Nephron progenitor cell (in vitro differentiated cells): ENCODE measurements around the gene LIN37.

Source experiments
- DNase-seq: peaks from one replicate; pipeline ENCODE4 v3.0.0; 2021
- H3K27ac Mint-ChIP-seq: 2 replicates; pipeline ENCODE4 v1.8.0; 2021; ENCODE audit warnings: mild to moderate bottlenecking, moderate library complexity, mixed read lengths
- H3K27me3 Mint-ChIP-seq: 2 replicates; pipeline ENCODE4 v1.8.0; 2021; ENCODE audit warnings: mild to moderate bottlenecking, low read depth, mixed read lengths; ENCODE audit not compliant: poor library complexity
- H3K36me3 Mint-ChIP-seq: 2 replicates; pipeline ENCODE4 v1.8.0; 2021; ENCODE audit warnings: low read depth, mixed read lengths
- H3K4me1 Mint-ChIP-seq: 2 replicates; pipeline ENCODE4 v1.8.0; 2021; ENCODE audit warnings: mixed read lengths
- H3K4me3 Mint-ChIP-seq: 2 replicates; pipeline ENCODE4 v1.8.0; 2021; ENCODE audit warnings: mild to moderate bottlenecking, moderate library complexity, mixed read lengths
- H3K9me3 Mint-ChIP-seq: 2 replicates; pipeline ENCODE4 v1.8.0; 2021; ENCODE audit warnings: mild to moderate bottlenecking, moderate library complexity, mixed read lengths
- TF ChIP-seq, protein P1 (sequence below): fragments of 200-600 bp; sonication (generic); IDR thresholded peaks from 2 replicates; pipeline ENCODE4 v1.5.0; 2021; ENCODE audit warnings: antibody characterized with exemption

Gene LIN37

DNA sequence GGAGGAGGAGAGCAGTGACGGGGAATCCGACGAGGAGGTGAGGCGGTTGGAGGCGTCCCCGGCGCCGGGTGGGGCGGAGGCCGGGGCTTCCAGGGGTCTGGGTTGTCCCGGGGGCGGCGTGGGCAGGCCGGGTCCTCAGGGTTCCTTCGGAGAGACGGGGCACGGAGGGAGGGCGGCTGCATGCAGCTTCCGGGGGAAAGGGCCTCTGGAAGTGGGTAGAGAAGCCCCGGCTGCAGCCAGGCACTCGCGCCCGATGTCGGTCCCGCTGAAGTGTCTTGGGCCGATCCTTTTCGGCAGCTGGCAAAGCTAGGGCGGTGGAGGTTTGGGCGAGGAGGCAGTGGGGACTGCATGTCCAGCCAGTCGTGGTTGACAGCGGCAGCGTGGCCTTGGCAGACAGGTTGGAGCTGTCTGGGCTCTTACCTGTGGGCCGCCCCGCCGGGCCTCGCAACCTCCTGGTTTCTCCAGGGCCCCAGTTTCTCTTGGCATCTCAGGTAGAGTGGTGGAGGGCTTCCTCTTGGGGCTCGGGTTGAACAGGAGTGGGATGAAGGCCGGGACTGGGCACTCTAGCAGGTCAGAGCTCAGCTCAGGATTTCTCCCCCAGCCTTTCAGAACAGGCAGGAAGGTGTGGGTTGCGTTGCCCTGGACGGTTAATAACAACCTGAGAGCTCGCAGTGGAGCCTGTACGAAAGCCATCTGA is 29.9 kb upstream of the LIN37 start:
- peak overlapping the region; percentile 93 for H3K4me3 Mint-ChIP-seq
- peaks cover 35% of the 10 kb centered on the region for H3K4me1 Mint-ChIP-seq
- peaks cover 26% of the 10 kb centered on the region for H3K27me3 Mint-ChIP-seq
- TF ChIP-seq, protein P1, sequence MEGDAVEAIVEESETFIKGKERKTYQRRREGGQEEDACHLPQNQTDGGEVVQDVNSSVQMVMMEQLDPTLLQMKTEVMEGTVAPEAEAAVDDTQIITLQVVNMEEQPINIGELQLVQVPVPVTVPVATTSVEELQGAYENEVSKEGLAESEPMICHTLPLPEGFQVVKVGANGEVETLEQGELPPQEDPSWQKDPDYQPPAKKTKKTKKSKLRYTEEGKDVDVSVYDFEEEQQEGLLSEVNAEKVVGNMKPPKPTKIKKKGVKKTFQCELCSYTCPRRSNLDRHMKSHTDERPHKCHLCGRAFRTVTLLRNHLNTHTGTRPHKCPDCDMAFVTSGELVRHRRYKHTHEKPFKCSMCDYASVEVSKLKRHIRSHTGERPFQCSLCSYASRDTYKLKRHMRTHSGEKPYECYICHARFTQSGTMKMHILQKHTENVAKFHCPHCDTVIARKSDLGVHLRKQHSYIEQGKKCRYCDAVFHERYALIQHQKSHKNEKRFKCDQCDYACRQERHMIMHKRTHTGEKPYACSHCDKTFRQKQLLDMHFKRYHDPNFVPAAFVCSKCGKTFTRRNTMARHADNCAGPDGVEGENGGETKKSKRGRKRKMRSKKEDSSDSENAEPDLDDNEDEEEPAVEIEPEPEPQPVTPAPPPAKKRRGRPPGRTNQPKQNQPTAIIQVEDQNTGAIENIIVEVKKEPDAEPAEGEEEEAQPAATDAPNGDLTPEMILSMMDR, result no peak
- peaks cover 10% of the 10 kb centered on the region for H3K36me3 Mint-ChIP-seq
- DNase-seq, result peak; percentile 57
- no peaks in the 10 kb centered on the region for H3K9me3 Mint-ChIP-seq
- peak overlapping the region; percentile 66 for H3K27ac Mint-ChIP-seq

DNA sequence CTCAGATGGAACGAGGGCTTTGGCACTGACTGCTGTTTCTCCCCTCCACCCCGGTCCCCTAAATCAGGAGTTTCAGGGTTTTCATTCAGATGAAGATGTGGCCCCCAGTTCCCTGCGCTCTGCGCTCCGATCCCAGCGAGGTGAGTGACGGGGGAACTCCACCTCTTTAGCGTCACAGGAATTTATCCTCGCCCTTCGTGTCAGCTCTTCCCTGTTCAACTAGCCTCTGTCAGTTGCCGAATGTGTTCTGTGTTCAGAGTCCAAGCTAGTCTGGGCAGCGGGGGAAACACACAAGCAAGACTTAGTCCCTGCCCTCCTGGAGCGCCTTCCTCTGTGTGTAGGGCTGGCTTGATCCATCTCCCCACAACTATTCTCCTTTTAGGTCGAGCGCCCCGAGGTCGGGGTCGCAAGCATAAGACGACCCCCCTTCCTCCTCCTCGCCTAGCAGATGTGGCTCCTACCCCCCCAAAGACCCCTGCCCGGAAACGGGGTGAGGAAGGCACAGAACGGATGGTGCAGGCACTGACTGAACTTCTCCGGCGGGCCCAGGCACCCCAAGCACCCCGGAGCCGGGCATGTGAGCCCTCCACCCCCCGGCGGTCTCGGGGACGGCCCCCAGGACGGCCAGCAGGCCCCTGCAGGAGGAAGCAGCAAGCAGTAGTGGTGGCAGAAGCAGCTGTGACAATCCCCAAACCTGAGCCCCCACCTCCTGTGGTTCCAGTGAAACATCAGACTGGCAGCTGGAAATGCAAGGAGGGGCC is 28.8 kb upstream of the LIN37 start:
- Mint-ChIP-seq H3K9me3 (no peaks in the 10 kb centered on the region), H3K4me3 (peak overlapping the region; percentile 93), H3K27me3 (peaks cover 16% of the 10 kb centered on the region), H3K4me1 (peaks cover 33% of the 10 kb centered on the region), H3K36me3 (peaks cover 16% of the 10 kb centered on the region), H3K27ac (no peak overlapping the region)
- DNase-seq, result no peak
- TF ChIP-seq, protein P1, result no peak

DNA sequence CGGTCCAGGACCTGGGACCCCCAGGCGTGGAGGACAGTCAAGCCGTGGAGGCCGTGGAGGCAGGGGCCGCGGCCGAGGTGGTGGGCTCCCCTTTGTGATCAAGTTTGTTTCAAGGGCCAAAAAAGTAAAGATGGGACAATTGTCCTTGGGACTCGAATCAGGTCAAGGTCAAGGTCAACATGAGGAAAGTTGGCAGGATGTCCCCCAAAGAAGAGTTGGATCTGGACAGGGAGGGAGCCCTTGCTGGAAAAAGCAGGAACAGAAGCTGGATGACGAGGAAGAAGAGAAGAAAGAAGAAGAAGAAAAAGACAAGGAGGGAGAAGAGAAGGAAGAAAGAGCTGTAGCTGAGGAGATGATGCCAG is 28.2 kb upstream of the LIN37 start:
- Mint-ChIP-seq H3K4me1 (peaks cover 27% of the 10 kb centered on the region), H3K9me3 (no peaks in the 10 kb centered on the region), H3K4me3 (peak overlapping the region; percentile 24), H3K27ac (no peak overlapping the region), H3K27me3 (peaks cover 13% of the 10 kb centered on the region), H3K36me3 (peaks cover 16% of the 10 kb centered on the region)
- DNase-seq, result no peak
- TF ChIP-seq, protein P1, result no peak

DNA sequence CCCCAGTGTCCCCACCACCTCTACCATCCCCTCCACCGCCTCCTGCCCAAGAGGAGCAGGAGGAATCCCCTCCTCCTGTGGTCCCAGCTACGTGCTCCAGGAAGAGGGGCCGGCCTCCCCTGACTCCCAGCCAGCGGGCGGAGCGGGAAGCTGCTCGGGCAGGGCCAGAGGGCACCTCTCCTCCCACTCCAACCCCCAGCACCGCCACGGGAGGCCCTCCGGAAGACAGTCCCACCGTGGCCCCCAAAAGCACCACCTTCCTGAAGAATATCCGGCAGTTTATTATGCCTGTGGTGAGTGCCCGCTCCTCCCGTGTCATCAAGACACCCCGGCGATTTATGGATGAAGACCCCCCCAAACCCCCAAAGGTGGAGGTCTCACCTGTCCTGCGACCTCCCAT is 27.7 kb upstream of the LIN37 start:
- H3K9me3 Mint-ChIP-seq, result no peaks in the 10 kb centered on the region
- no peak overlapping the region for H3K27ac Mint-ChIP-seq
- peaks cover 13% of the 10 kb centered on the region for H3K27me3 Mint-ChIP-seq
- TF ChIP-seq, protein P1, result no peak
- DNase-seq, result no peak
- H3K36me3 Mint-ChIP-seq, result peaks cover 16% of the 10 kb centered on the region
- H3K4me1 Mint-ChIP-seq, result peaks cover 27% of the 10 kb centered on the region
- H3K4me3 Mint-ChIP-seq, result no peak overlapping the region

DNA sequence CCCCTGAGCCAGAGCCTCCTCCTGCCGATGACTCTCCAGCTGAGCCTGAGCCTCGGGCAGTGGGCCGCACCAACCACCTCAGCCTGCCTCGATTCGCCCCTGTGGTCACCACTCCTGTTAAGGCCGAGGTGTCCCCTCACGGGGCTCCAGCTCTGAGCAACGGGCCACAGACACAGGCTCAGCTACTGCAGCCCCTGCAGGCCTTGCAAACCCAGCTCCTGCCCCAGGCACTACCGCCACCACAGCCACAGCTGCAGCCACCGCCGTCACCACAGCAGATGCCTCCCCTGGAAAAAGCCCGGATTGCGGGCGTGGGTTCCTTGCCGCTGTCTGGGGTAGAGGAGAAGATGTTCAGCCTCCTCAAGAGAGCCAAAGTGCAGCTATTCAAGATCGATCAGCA is 27.0 kb upstream of the LIN37 start:
- Mint-ChIP-seq H3K36me3 (peaks cover 23% of the 10 kb centered on the region), H3K4me1 (peaks cover 20% of the 10 kb centered on the region), H3K27ac (no peak overlapping the region), H3K27me3 (peaks cover 9% of the 10 kb centered on the region), H3K4me3 (no peak overlapping the region), H3K9me3 (no peaks in the 10 kb centered on the region)
- TF ChIP-seq, protein P1, result no peak
- DNase-seq, result no peak

DNA sequence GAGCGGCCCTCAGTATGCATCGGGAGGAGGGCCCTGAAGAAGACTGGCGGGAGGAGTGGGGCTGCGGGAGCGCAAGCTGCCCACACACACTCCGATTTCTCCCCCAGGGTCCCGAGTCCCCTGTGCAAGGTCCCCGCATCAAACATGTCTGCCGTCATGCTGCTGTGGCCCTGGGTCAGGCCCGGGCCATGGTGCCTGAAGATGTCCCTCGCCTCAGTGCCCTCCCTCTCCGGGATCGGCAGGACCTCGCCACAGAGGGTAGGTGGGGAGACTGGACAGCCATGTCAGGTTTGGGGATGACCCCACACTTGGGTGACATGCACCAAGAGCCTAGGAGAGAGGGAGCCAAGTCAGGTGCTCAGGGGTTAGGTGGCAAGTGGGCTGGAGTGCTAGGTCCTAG is 25.9 kb upstream of the LIN37 start:
- peaks cover 24% of the 10 kb centered on the region for H3K36me3 Mint-ChIP-seq
- peaks cover 15% of the 10 kb centered on the region for H3K4me1 Mint-ChIP-seq
- H3K4me3 Mint-ChIP-seq, result no peak overlapping the region
- peaks cover 3% of the 10 kb centered on the region for H3K27me3 Mint-ChIP-seq
- no peak overlapping the region for H3K27ac Mint-ChIP-seq
- DNase-seq, result no peak
- H3K9me3 Mint-ChIP-seq, result no peaks in the 10 kb centered on the region
- TF ChIP-seq, protein P1, result no peak
